HG03442 (cell line): ENCODE measurements around the gene EFNA4.

Source experiments
- ATAC-seq: cut with Tn5 transposase; IDR thresholded peaks from one replicate; pipeline ENCODE4 v1.9.1; 2021; ENCODE audit warnings: mild to moderate bottlenecking, moderate library complexity; ENCODE audit not compliant: unreplicated experiment

EFNA4 gene

DNA sequence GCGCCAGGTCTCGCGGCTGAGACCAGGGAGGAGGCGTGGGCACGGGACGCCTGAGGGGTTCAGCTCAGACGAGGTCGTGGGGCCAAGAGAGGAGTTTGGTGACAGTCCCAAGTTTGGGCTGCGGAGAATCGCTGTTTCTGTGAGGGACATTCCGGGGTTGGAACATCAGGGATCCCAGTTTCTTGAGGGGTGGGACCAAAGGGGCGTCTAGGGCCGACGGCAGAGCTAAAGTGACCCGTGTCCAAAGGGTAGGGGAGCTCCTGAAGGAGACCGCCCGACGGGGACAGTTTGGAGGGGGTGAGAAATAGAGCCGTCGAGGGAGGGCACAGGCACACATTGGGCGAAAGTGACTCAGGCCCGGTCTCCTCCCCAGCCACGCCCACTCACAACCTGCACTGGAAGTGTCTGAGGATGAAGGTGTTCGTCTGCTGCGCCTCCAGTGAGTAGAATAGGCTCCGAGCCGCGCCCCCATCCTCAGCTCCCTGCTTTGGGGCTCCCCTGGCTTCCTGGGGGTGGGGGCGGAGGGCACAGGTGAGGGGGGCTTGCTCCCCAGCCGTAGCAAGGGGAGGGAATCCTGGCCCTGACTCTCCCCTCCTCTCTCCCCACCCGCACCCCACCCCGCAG lies 22.1 kb downstream of the EFNA4 start:
- no peak for ATAC-seq

- no peak for ATAC-seq
These were observed 22.7 kb downstream of the EFNA4 start for GRCh38 chr1:155086128-155086741.

DNA sequence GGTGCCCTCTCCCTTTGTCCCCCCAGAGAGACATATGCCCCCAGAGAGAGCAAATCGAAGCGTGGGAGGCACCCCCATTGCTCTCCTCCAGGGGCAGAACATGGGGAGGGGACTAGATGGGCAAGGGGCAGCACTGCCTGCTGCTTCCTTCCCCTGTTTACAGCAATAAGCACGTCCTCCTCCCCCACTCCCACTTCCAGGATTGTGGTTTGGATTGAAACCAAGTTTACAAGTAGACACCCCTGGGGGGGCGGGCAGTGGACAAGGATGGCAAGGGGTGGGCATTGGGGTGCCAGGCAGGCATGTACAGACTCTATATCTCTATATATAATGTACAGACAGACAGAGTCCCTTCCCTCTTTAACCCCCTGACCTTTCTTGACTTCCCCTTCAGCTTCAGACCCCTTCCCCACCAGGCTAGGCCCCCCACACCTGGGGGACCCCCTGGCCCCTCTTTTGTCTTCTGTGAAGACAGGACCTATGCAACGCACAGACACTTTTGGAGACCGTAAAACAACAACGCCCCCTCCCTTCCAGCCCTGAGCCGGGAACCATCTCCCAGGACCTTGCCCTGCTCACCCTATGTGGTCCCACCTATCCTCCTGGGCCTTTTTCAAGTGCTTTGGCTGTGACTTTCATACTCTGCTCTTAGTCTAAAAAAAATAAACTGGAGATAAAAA lies 23.5 kb downstream of the EFNA4 start:
- ATAC-seq, result no peak

- no peak for ATAC-seq
These were observed 27.8 kb downstream of the EFNA4 start for GRCh38 chr1:155091071-155092051.

- ATAC-seq, result no peak
These were observed 28.6 kb downstream of the EFNA4 start for GRCh38 chr1:155092131-155092530.

DNA sequence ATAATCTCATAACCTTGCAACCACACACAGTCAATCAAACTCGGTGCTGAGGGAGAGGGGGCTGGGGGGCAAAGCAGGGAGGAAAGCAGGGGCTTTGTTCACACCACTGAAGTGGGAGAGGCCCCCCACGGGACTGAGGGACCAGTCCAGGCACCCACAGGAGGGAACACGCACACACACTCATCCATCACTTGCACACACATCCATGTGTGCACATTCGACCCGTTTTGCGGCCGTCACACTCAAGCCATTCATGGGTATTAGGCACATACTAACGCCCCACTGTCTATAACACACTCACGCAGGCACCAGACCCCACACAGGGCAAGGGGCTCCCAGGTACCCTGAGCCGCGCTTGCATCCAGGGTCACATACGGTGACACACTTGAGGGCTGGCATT lies 29.1 kb downstream of the EFNA4 start:
- ATAC-seq, result no peak

DNA sequence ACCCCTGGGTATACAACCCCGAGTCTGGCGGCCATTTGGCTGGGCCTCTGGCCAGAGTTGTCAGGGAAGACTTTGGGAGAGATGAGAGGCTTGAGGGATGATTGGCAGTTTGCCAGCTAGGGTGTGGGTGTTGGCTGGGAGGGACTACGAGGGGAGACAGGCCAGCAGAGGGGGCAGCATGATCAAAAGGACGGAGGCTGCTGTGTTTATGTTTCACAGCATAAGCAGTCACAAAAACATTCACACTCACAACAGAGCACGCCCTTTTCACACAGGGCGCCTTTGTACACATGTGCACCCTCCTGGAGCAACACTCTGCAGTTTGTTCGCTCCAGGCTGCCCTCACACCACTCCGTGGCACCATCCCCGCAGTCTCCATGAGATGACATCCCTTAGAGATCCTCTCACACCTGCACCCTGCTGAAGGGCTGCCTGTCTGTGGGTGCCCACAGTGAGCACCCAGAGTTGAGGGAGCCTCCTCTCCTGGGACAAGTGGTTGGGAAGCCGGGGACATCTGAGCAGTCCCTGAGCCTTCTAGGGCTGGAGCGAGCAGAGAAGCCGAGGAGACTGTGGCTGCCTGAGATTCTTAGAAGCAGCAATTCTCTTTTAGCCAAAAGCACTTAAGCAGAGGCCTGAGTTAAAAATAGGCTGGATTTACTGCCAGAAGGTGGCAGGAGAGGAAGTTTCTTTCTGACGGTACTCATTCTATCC lies 30.5 kb downstream of the EFNA4 start:
- ATAC-seq, result no peak

DNA sequence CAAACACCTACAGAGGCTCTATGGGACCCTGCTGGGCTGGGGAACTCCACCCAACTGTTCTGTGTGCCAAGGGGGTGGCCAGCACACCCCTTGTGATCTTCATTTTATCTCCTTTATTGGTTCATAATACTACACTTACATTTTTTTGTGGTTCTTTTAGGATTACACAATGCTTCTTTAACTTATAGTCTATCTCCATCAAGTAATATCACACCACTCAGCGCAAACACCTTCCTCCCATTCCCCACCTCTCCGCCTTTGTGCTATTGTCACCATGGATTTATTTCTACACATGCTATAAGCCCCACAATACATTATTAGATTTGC lies 31.0 kb downstream of the EFNA4 start:
- no peak for ATAC-seq

DNA sequence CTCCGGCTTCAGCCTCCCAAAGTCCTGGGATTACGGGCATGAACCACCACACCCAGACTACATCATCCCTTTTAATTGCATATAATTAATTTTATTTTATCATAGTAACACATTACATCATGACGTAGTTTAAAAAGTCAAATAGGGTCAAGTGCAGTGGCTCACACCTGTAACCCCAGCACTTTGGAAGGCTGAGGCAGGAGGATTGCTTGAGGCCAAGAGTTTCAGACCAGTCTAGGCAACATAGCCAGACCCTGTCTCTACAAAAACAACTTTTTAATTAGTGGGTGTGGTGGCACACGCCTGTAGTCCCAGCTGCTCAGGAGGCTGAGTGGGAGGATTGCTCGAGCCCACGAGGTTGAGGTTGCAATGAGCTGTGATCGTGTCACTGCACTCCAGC lies 35.8 kb downstream of the EFNA4 start:
- no peak for ATAC-seq

GRCh38 chr1:155103325-155103724 lies 39.8 kb downstream of the EFNA4 start:
- ATAC-seq, result no peak

GRCh38 chr1:155104605-155105534 lies 41.3 kb downstream of the EFNA4 start:
- ATAC-seq, result no peak

- no peak for ATAC-seq
These were observed 42.1 kb downstream of the EFNA4 start for GRCh38 chr1:155105604-155106011.

DNA sequence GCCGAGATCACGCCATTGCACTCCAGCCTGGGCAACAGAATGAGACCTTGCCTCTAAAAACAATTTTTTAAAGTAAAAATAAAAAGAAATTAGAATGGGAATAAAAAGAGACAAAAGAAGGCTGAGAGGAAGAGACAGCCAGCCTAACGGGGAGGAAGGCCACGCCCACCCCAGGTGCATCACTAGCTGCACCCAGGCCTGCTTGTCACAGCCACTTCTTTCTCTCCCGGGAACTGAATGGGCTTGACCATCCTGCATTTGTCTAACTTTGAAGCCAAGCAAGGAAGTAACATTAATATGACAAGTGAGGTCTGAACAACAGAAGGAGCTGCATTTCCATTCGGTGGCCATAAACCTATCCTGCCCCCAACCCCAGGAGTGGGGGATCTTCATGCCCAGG lies 43.3 kb downstream of the EFNA4 start:
- no peak for ATAC-seq

GRCh38 chr1:155107309-155108264 lies 44.0 kb downstream of the EFNA4 start:
- ATAC-seq, result no peak

GRCh38 chr1:155108296-155108695 lies 44.8 kb downstream of the EFNA4 start:
- ATAC-seq, result no peak

- ATAC-seq, result no peak
These were observed 46.8 kb downstream of the EFNA4 start for GRCh38 chr1:155110381-155110780.

DNA sequence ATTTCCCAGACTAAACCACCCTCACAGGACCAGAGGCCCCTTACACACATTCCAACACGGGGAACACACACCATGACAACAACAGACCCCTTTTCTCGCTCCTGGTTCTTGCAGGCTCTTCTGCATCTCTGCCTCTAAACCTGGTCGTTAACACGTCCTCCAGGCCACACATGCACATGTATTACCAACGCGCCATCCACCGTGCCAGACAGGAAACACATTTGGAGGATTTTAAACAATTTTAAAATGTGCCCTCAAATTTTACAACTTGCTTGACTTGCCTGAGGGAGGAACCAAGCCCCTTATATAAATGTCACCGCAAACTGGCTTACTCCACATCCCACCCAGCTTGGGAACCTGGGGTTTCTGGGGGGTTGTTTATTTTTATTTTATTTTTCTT lies 47.3 kb downstream of the EFNA4 start:
- no peak for ATAC-seq

DNA sequence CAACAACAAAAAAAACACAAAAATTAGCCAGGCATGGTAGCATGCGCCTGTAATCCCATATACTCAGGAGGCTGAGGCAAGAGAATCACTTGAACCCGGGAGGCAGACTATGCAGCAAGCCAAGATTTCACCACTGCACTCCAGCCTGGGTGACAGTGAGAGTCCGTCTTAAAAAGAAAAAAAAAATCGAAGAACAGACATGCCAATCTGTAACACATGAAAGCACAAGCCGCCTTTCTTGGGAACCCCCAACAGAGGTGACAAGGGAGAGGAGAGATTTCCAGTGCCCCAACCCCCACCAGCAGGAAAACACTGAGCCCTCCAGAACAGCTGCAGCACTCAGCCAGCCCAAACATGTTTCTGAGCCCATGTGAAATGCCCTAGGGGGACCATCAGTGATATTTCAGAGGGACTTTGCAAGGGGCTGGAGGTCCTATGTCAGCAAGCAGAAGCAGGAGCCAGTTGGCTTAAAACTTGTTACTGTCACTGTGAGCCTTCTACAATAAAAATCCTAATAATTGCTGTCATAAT lies 50.0 kb downstream of the EFNA4 start:
- ATAC-seq, result no peak
